Measurements from ENCODE around the gene STRIT1.

DNA sequence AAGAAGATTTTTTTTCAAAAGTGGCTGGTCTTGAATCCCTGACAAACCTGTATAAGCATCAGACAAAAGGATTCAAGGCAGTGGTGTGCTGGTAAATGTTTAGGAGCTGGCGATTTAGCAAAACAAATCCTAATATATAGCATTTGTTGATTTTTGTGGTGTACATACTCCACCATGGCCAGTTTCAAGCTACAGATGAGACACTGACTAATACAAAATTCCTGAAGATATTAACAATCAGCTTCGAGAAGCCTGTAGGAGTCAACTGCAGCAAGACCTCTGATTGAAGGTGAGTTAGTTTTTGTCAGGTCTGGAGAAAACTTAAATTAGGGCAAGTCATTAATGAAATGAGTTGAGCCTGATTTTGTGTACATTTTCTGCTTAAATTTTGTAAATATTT lies 6.7 kb downstream of the STRIT1 start:
- TF ChIP-seq, protein P1, sequence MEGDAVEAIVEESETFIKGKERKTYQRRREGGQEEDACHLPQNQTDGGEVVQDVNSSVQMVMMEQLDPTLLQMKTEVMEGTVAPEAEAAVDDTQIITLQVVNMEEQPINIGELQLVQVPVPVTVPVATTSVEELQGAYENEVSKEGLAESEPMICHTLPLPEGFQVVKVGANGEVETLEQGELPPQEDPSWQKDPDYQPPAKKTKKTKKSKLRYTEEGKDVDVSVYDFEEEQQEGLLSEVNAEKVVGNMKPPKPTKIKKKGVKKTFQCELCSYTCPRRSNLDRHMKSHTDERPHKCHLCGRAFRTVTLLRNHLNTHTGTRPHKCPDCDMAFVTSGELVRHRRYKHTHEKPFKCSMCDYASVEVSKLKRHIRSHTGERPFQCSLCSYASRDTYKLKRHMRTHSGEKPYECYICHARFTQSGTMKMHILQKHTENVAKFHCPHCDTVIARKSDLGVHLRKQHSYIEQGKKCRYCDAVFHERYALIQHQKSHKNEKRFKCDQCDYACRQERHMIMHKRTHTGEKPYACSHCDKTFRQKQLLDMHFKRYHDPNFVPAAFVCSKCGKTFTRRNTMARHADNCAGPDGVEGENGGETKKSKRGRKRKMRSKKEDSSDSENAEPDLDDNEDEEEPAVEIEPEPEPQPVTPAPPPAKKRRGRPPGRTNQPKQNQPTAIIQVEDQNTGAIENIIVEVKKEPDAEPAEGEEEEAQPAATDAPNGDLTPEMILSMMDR (IDR thresholded peaks at IDR 0.05; ENCODE audit: borderline replicate concordance, extremely low read depth, low read length, poor library complexity, severe bottlenecking), result no peak
- TF ChIP-seq EZH2 (IDR thresholded peaks at IDR 0.05; ENCODE audit: borderline replicate concordance, low read depth, low read length, severe bottlenecking), result no peak
